Endothelial cell of umbilical vein (primary cell): ENCODE measurements around the gene FAM3D. TPM values are rescaled to one million over a fixed set of nuclear protein-coding genes. Genes with fewer than 3 reads are reported as not detected.

ENCODE experiments used
- BruUV-seq: library from RNA; stranded (reverse); fragments of 400-500 nt; replicated peaks from 2 replicates; lab custom pipeline; 2021; lab: Mats Ljungman, UMichigan
- CTCF ChIA-PET: fragments of 300-600, 350-600 bp; sonication (Branson Sonifier 250); formaldehyde crosslinking; loops from one replicate; lab custom pipeline; 2021; ENCODE audit warnings: antibody characterized with exemption, inconsistent platforms; lab: Charles Lee
- POLR2A ChIA-PET: fragments of 300-600, 350-600 bp; sonication (Branson Sonifier 250); formaldehyde crosslinking; loops from one replicate; lab custom pipeline; 2021; ENCODE audit warnings: antibody characterized with exemption, inconsistent platforms; lab: Charles Lee
- DNase-seq: peaks from one replicate; pipeline ENCODE4 v3.0.0-alpha.2; 2011; ENCODE audit warnings: low read depth, low spot score
- FAIRE-seq: peaks from 2 replicates; lab custom pipeline; 2011; peaks lifted over from hg19 to GRCh38; lab: Jason Lieb, UNC
- H2AFZ ChIP-seq: 2 replicates; pipeline ENCODE4 v1.6.0; 2012; ENCODE audit warnings: low read depth, low read length, control low read depth, inconsistent platforms
- H3K27ac ChIP-seq: 2 replicates; pipeline ENCODE4 v1.5.1; 2011; ENCODE audit warnings: low read depth, mild to moderate bottlenecking, control low read depth, low read length, moderate library complexity; ENCODE audit not compliant: insufficient read depth
- H3K27me3 ChIP-seq, 2 experiments: 2 replicates each; pipeline versions ENCODE4 v1.6.0 to v1.6.1; 2011; ENCODE audit warnings: low read length in 2 of 2, mixed read lengths in 1 of 2; ENCODE audit not compliant: control insufficient read depth in 2 of 2, insufficient read depth in 2 of 2
- H3K36me3 ChIP-seq, 2 experiments: 2 replicates in 1 of 2; 3 replicates in 1 of 2; pipeline ENCODE4 v1.5.1; 2011; ENCODE audit warnings: low read length in 2 of 2, mild to moderate bottlenecking in 1 of 2, moderate library complexity in 1 of 2; ENCODE audit not compliant: control insufficient read depth in 2 of 2, insufficient read depth in 2 of 2; ENCODE audit errors: extremely low read depth in 1 of 2
- H3K4me1 ChIP-seq: 3 replicates; pipeline ENCODE4 v1.5.1; 2011; ENCODE audit warnings: mild to moderate bottlenecking, low read length; ENCODE audit not compliant: control insufficient read depth, insufficient read depth; ENCODE audit errors: extremely low read depth
- H3K4me2 ChIP-seq: 2 replicates; pipeline ENCODE4 v1.6.1; 2011; ENCODE audit warnings: low read length, control low read depth, mixed read lengths; ENCODE audit not compliant: insufficient read depth
- H3K4me3 ChIP-seq, 3 experiments: fragments of 200-600 bp in 1 of 3; sonication (generic), shearing (Covaris generic) in 1 of 3; replicated peaks in 1 of 3; 2 replicates each; pipeline ENCODE4 v1.5.1; 2011 to 2016; ENCODE audit warnings: control low read depth in 3 of 3, low read length in 3 of 3, mild to moderate bottlenecking in 2 of 3, inconsistent platforms in 1 of 3, low read depth in 1 of 3, moderate library complexity in 1 of 3; ENCODE audit not compliant: insufficient read depth in 1 of 3
- H3K79me2 ChIP-seq: 2 replicates; pipeline ENCODE4 v1.6.0; 2012; ENCODE audit warnings: low read length, inconsistent platforms; ENCODE audit not compliant: control insufficient read depth, insufficient read depth
- H3K9ac ChIP-seq: replicated peaks from 2 replicates; pipeline ENCODE3; 2011; ENCODE audit warnings: low read length, control low read depth; ENCODE audit not compliant: insufficient read depth; ENCODE audit errors: extremely low read depth
- H3K9me1 ChIP-seq: replicated peaks from 3 replicates; pipeline ENCODE4 v1.6.0; 2011; ENCODE audit warnings: mild to moderate bottlenecking, low read length; ENCODE audit not compliant: control insufficient read depth, insufficient read depth; ENCODE audit errors: extremely low read depth
- H3K9me3 ChIP-seq: replicated peaks from 2 replicates; pipeline ENCODE4 v1.5.1; 2012; ENCODE audit warnings: low read length, inconsistent platforms; ENCODE audit not compliant: control insufficient read depth, insufficient read depth
- H4K20me1 ChIP-seq: replicated peaks from 2 replicates; pipeline ENCODE3; 2011; ENCODE audit warnings: mild to moderate bottlenecking, low read length; ENCODE audit not compliant: control insufficient read depth, insufficient read depth; ENCODE audit errors: extremely low read depth
- EZH2 ChIP-seq: IDR thresholded peaks from 2 replicates; pipeline ENCODE4 v1.6.1; 2012; ENCODE audit warnings: borderline replicate concordance, low read depth, mild to moderate bottlenecking, moderate library complexity, low read length, inconsistent platforms; ENCODE audit not compliant: severe bottlenecking
- FOS ChIP-seq: IDR thresholded peaks from 2 replicates; pipeline ENCODE4 v1.6.1; 2011; ENCODE audit warnings: mild to moderate bottlenecking, low read length, moderate library complexity, borderline replicate concordance; ENCODE audit not compliant: insufficient read depth
- GATA2 ChIP-seq: IDR thresholded peaks from 2 replicates; pipeline ENCODE4 v1.7.0; 2011; ENCODE audit warnings: low read depth, mild to moderate bottlenecking, moderate library complexity, mixed read lengths, low read length; ENCODE audit not compliant: insufficient read length, insufficient read depth
- JUN ChIP-seq: IDR thresholded peaks from 2 replicates; pipeline ENCODE4 v1.6.1; 2011; ENCODE audit warnings: borderline replicate concordance, low read depth; ENCODE audit not compliant: insufficient read length, insufficient read depth
- MYC ChIP-seq: IDR thresholded peaks from one replicate; pipeline ENCODE4 v1.6.1; 2011; ENCODE audit warnings: mild to moderate bottlenecking, low read depth, low read length
- POLR2A ChIP-seq: IDR thresholded peaks from 2 replicates; pipeline ENCODE4 v1.6.1; 2012; ENCODE audit warnings: low read depth, mild to moderate bottlenecking, control low read depth, low read length
- POLR2AphosphoS5 ChIP-seq: IDR thresholded peaks from 2 replicates; pipeline ENCODE4 v1.6.1; 2012; ENCODE audit warnings: low read depth, mild to moderate bottlenecking, control low read depth, low read length, moderate library complexity; ENCODE audit not compliant: insufficient read depth
- dilution Hi-C: fragments of 300-500 bp; cut with MboI; formaldehyde crosslinking; loops from one replicate; pipeline ENCODE4 v1.15.0; 2019; ENCODE audit warnings: low sequenced_read_pairs; ENCODE audit not compliant: extremely low pct_ligation_motif_present
- intact Hi-C: fragments of 100-400 bp; cut with micrococcal nuclease; formaldehyde crosslinking; loops from one replicate; pipeline ENCODE4 v1.10.0; 2022
- polyA plus RNA-seq, 4 experiments: library from polyadenylated mRNA; depleted of rRNA in 3 of 4; stranded (reverse) in 3 of 4; unstranded in 1 of 4; fragments of >200 nt; gene quantifications; 2 replicates each; pipeline versions ENCODE4 v1.2.1 to v1.2.3, GENCODE V29; 2011 to 2012; ENCODE audit warnings: missing spikeins in 1 of 4
- total RNA-seq: library from RNA; stranded (reverse); gene quantifications from 2 replicates; pipeline ENCODE4 v1.2.3, GENCODE V29; 2021
- TF ChIP-seq, protein P1 (sequence below): IDR thresholded peaks from 2 replicates; pipeline ENCODE4 v1.6.1; 2011; ENCODE audit not compliant: insufficient read depth, insufficient read length
- TF ChIP-seq, protein P2 (sequence below), 2 donors: IDR thresholded peaks; 1 replicate in 1 of 2; 2 replicates in 1 of 2; pipeline ENCODE4 v1.5.1; 2011; ENCODE audit warnings: low read length in 2 of 2, mild to moderate bottlenecking in 2 of 2, moderate library complexity in 2 of 2, control low read depth in 1 of 2, inconsistent platforms in 1 of 2, low read depth in 1 of 2; ENCODE audit not compliant: insufficient read depth in 1 of 2; ENCODE audit errors: extremely low read depth in 1 of 2

Gene FAM3D
- total and polyA plus RNA-seq, 2 donors (not counting 3 experiments of a cell fraction or from before 2014, with no cell fraction given) = 0.12 TPM; not detected in 1

DNA sequence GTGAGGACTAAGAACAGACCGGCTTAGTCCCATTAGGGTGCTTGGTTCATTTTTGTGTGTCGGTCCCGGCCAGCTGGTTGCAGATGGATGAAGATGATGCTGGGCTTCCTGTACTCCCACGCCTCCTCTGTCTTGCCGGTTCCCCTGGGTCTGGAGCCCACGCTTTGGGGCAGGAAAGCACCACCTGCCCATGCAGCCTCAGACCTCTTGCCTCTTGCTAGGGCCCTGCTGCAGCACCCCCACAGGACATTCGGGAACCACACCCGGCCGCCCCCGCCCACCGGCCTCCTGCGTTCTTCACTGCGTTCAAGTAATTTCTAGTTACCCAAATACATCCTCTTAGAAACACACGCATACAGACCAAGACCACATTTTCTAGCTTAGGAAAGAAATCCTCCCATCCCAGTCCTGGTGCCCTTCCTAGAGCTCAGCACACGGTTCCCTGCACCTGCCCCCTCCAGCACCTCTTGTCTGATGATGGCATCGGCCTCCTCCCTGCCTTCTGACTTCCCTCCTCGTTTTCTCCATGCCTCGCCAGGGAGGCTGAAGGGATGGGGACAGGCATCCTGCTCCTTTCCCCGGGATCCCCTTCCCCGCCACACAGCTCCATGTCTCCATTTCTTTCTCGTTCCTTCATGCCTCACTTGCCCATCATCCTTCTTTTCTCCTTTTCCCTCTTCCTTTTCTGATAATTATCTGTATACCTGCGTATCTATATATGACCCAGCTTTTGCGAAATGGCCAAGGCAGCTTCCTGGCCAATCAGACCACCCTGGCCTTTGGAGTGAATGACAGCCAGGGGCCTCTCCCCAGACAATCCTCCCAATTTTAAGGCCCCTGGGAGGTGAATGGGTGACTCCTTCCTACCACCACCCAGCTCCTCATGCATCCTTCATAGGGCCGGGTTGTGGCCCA is 30.9 kb downstream of the FAM3D start:
- H3K27me3 ChIP-seq = no peaks in the 10 kb centered on the region
- no peaks in the 10 kb centered on the region for H3K9me3 ChIP-seq
- no peak for TF ChIP-seq EZH2
- no peak for TF ChIP-seq JUN
- no peak for TF ChIP-seq POLR2A
- no peak for TF ChIP-seq FOS
- TF ChIP-seq POLR2AphosphoS5 = no peak
- no peak for TF ChIP-seq MYC
- TF ChIP-seq, protein P1, sequence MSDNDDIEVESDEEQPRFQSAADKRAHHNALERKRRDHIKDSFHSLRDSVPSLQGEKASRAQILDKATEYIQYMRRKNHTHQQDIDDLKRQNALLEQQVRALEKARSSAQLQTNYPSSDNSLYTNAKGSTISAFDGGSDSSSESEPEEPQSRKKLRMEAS = no peak
- no peak for TF ChIP-seq GATA2
- TF ChIP-seq, protein P2, sequence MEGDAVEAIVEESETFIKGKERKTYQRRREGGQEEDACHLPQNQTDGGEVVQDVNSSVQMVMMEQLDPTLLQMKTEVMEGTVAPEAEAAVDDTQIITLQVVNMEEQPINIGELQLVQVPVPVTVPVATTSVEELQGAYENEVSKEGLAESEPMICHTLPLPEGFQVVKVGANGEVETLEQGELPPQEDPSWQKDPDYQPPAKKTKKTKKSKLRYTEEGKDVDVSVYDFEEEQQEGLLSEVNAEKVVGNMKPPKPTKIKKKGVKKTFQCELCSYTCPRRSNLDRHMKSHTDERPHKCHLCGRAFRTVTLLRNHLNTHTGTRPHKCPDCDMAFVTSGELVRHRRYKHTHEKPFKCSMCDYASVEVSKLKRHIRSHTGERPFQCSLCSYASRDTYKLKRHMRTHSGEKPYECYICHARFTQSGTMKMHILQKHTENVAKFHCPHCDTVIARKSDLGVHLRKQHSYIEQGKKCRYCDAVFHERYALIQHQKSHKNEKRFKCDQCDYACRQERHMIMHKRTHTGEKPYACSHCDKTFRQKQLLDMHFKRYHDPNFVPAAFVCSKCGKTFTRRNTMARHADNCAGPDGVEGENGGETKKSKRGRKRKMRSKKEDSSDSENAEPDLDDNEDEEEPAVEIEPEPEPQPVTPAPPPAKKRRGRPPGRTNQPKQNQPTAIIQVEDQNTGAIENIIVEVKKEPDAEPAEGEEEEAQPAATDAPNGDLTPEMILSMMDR (IDR thresholded peaks at IDR 0.05; ENCODE audit: extremely low read depth in 1 of 2, insufficient read depth in 1 of 2, low read depth in 1 of 2, low read length in 2 of 2) = no peak
- no peak overlapping the region for H3K4me3 ChIP-seq
- H4K20me1 ChIP-seq = no peaks in the 10 kb centered on the region
- POLR2A ChIA-PET = no interaction called here
- H3K9ac ChIP-seq = no peak overlapping the region
- dilution Hi-C loops (no loop called here), intact Hi-C loops (no loop called here)
- no peaks in the 10 kb centered on the region for H3K36me3 ChIP-seq
- H3K9me1 ChIP-seq = no peaks in the 10 kb centered on the region
- H3K4me2 ChIP-seq = no peak overlapping the region
- no peak for FAIRE-seq
- no peak overlapping the region for H3K27ac ChIP-seq
- no peak overlapping the region for H2AFZ ChIP-seq
- DNase-seq = no peak
- H3K79me2 ChIP-seq = no peaks in the 10 kb centered on the region
- CTCF ChIA-PET = interaction anchor here (7.2 kb wide), 1 partner anchor 66 kb away, joined by 40 read pairs; no protein-coding TSS in a partner anchor
- no TSS peak for BruUV-seq
- peaks cover 7% of the 10 kb centered on the region for H3K4me1 ChIP-seq
